Inflammatory macrophage treated with lipopolysaccharide for 4 hours (primary cell): Measurements from ENCODE around the gene PRM3.

Experiments used
- DNase-seq: peaks from one replicate; pipeline ENCODE4 v3.0.0-alpha.2; 2020

Gene PRM3

GRCh38 chr16:11242658-11243057, 30.8 kb downstream of the PRM3 start:
- DNase-seq = no peak

- no peak for DNase-seq
These were observed 31.8 kb downstream of the PRM3 start for GRCh38 chr16:11241480-11242204.

- no peak for DNase-seq
These were observed 32.6 kb downstream of the PRM3 start for GRCh38 chr16:11240636-11241473.

- DNase-seq = no peak
These were observed 33.5 kb downstream of the PRM3 start for GRCh38 chr16:11239644-11240632.

DNA sequence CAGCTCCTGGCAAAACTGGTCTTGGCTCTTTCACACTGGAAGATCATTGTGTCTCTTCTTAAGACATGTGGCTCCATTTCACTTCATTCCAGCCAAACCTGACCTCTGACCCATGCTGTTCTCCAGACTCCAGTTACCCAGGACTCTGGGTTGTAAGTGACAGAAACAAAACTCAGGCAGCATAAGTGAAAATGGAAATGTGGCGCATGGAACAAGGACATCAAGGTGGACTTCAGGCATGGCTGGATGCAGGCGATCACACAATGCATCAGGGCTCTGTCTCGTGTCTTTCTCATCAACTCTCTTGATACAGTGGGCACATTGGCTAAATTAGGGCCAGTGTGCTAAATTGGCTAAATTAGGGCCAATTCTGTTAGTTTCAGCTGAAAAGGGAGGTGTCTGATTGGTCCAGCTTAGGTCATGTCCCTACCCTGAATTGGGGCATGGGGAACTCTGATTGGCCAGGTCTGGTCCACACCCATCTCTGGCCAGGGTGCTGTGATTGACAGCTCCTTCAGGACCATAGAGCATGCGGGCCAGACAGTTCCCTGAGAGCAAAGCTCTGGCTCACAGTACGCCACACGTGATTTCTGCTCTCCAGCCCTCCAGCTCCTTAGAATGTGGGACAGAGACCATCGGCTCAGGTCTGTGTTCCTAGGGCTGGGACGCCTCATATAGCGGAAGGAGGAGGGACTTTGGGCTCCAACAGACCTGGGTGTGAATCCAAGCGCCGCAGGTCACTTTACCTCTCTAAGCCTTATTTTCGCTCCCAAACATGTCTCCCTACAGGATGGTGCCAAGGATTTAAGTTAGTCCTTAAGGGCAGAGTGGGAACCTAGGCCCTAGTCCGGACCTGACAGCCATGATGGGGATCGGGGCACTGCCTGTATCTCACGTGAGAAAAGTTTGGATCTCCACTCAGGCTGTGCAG, 34.9 kb downstream of the PRM3 start:
- DNase-seq = no peak

GRCh38 chr16:11236461-11237254, 36.8 kb downstream of the PRM3 start:
- peak; percentile 98 for DNase-seq

GRCh38 chr16:11235703-11235991, 37.8 kb downstream of the PRM3 start:
- no peak for DNase-seq

DNA sequence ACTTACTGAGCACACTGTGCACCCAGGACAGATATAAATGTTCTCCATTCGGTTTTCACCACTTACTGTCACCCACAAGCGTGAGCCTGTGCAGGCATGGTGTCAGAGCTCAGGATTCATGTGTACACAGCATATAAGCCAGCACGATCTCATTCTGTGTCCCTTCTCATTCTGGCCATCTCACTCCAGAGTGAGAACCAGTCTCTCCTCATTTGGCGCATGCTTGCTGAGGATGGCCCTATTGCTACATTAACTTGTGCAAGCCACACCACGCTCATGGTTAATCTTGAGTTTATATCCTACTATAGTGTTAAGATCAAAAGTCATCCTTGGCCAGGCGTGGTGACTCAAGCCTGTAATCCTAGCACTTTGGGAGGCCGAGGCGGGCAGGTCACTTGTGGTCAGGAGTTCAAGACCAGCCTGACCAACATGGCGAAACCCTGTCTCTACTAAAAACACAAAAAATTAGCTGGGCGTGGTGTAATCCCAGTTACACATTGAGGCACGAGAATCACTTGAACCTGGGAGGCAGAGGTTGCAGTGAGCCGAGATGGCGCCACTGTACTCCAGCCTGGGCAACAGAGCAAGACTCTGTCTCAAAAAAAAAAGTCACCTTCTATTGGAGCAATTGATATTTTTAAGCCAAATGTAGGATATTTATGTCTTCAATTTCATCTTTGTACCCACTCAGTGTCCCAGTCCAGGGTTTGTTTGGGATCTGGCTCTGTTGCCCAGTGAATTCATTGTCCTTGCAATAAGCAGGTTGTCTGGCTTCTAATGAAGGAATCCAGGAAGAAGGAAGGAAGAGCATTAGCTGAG, 38.3 kb downstream of the PRM3 start:
- peak; percentile 85 for DNase-seq

GRCh38 chr16:11233727-11234376, 39.6 kb downstream of the PRM3 start:
- no peak for DNase-seq

DNA sequence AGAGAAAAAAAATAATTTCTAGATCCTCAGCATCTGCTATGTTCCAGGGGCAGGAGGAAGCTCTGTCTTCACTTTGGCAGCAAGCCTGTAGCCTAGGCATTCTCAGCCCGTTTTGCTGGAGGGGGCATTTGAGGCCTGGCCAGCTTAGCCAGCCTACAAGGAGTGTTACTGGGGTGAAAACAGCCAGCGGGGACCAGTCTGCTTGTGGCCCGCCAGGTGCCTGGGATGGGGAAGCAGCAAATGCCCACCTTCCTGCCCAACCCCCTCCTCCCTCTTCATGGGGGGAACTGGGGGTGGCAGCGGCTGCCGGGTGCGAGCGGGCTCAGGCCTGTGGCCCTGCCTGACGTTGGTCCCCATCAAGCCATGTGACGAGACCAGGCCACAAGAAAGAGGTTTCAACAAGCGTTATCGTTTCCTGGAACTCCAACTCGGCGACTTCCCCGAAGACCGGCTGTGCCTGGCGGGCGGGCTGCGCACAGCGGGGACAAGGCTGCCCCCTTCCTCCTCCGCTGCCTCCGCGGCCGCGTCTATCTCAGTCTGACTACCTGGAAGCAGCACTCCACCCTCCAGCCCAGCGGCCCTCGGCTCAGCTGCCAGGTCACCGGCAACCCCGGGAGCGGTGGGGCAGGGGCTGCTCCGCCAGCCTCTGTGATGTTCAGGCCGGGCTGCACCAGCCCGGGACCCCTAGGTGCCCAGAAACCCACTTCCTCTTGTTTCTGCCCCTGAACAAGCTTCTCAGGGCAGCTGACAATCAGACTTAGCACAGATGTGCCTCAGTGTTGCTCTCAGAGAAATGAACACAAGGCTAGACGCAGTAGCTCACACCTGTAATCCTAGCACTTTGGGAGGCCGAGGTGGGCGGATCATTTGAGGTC, 40.3 kb downstream of the PRM3 start:
- DNase-seq = peak; percentile 55

DNA sequence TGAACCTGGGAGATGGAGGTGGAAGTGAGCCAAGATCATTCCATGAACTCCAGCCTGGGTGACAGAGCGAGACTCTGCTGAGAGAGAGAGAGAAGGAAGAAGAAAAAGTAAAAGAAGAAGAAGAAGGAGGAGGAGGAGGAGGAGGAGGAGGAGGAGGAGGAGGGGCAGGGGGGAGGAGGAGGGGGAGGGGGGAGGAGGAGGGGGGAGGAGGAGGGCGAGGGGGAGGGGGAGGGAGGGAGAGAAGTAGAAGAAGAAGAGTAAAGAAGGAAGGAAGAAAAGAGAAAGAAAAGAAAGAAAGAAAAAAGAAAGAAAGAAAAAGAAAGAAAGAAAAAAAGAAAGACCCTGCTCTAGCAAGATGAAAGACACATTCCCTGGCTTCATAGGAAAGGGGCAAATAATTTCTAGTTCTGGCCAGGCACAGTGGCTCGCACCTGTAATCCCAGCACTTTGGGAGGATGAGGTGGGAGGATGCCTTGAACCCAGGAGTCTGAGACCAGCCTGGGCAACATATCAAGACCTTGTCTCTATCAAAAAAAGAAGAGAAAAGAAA, 41.1 kb downstream of the PRM3 start:
- no peak for DNase-seq

GRCh38 chr16:11231367-11231970, 42.0 kb downstream of the PRM3 start:
- no peak for DNase-seq

DNA sequence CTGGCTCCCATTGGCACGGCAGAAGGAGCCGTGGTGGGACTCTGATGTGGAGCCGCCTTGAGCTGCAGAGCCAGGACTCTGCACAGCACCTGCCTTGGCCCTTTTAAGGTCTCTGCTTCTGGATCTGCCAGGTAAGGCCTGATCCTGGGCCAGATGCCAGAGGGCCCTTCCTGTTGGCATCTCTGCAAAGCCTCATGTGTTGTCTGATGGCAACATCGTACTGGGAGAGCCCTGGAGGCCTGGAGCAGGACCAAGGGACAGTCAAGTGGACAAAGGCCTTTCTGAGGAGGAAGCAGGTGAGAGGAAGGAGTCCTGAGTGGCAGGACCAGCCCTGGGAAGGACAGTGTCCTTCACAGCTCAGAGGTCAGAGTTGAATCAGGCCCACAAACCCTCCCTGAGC, 43.5 kb downstream of the PRM3 start:
- DNase-seq = no peak

DNA sequence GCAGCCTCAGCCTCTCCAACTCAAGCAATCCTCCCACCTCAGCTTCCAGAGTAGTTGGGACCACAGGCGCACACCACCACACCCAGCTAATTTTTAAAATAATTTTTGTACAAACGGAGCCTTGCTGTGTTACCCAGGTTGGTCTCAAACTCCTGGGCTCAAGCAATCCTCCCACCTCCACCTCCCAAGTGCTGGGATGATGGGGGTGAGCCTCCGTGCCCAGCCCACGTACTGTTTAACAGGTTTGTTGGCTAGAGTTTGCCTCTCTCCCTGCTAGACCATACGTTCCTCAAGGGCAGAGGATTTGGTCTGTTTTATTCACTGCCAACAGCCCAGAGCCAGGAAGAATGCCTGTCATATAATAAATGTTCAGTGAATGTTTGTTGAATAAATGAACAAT, 44.0 kb downstream of the PRM3 start:
- no peak for DNase-seq

DNA sequence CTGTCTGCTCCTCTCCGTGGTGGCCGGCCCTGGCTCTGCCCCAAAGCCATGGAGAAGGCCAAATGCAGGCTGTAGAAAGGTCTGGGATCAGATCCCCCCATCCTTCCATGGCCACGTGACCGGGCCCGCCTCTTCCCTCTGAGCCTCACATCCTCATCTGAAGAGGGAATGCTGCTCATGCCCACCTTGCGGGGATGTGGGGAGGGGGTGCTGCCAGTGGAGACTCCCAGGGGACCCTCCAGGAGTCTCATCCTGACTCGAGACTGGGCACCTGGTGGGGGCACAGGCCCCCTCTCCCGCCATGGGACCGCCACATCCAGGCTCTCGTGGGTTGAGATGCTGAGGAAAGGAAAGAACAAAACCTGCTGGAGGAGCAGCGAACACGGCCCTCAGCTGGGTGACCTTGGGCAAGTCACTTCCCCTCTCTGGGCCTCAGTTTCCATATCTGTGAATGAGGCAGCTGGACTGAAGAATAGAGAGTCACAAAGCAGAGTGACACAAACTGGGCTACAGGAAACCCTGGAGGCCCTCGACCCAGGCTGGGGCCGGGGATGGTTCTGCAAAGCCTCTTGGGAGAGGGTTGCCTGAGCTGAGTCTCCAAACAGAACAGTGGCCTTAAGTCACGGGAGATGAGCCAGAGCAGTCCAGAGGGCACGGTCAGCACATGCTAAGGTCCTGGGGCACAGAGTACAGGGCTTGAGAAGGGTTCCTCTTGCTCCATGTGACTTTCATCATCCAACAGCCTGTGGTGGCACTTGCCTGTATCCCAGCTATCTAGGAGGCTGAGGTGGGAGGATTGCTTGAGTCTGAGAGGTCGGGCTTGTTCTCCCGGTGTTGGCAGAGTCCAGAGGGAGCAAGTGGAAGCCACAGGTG, 47.5 kb downstream of the PRM3 start:
- DNase-seq = no peak

GRCh38 chr16:11224894-11225676, 48.3 kb downstream of the PRM3 start:
- DNase-seq = peak; percentile 65
